BJ (cell line): Measurements from ENCODE around the gene HBD. TPM values are rescaled to one million over a fixed set of nuclear protein-coding genes. Genes with fewer than 3 reads are reported as not detected.

Experiments
- CTCF ChIA-PET: fragments of 350-600 bp; formaldehyde crosslinking; extraction: SDS; loops from one replicate; lab custom pipeline; 2021; ENCODE audit warnings: antibody characterized with exemption, inconsistent platforms; lab: Yijun Ruan, JAX
- POLR2A ChIA-PET: fragments of 300-600 bp; sonication (Branson Sonifier 250); formaldehyde crosslinking; extraction: SDS; loops from one replicate; lab custom pipeline; 2021; ENCODE audit warnings: antibody characterized with exemption; lab: Charles Lee
- DNase-seq: peaks from one replicate; pipeline ENCODE4 v3.0.0-alpha.2; 2011; ENCODE audit warnings: low read depth
- H3K27me3 ChIP-seq: 2 replicates; pipeline ENCODE4 v1.6.0; 2011; ENCODE audit warnings: low read length; ENCODE audit not compliant: control insufficient read depth, insufficient read depth
- H3K36me3 ChIP-seq: 2 replicates; pipeline ENCODE4 v1.5.1; 2011; ENCODE audit warnings: low read length; ENCODE audit not compliant: control insufficient read depth, insufficient read depth
- H3K4me3 ChIP-seq: 2 replicates; pipeline ENCODE4 v1.5.1; 2011; ENCODE audit warnings: low read depth, mild to moderate bottlenecking, control low read depth, low read length
- CTCF ChIP-seq: IDR thresholded peaks from 2 replicates; pipeline ENCODE4 v1.5.1; 2011; ENCODE audit warnings: low read depth, mild to moderate bottlenecking, control low read depth, inconsistent platforms, low read length, moderate library complexity; ENCODE audit not compliant: insufficient read depth
- polyA plus RNA-seq: library from polyadenylated mRNA; depleted of rRNA; stranded (reverse); fragments of >200 nt; gene quantifications from 2 replicates; pipeline ENCODE4 v1.2.3, GENCODE V29; 2011

The HBD gene
- polyA plus RNA-seq, 1 experiment = 1.0 TPM

GRCh38 chr11:5247472-5248192, 13.3 kb upstream of the HBD start:
- ChIA-PET CTCF (interaction anchor here (1.4 kb wide), 1 partner anchor 9 kb away, joined by 3 read pairs; no protein-coding TSS in a partner anchor), POLR2A (no interaction called here)
- Histone ChIP-seq H3K4me3 (no peak overlapping the region), H3K36me3 (no peaks in the 10 kb centered on the region), H3K27me3 (no peaks in the 10 kb centered on the region)
- no peak for DNase-seq
- TF ChIP-seq CTCF = no peak

- ChIA-PET CTCF (interaction anchor here (1.4 kb wide), 1 partner anchor 8 kb away, joined by 3 read pairs; no protein-coding TSS in a partner anchor), POLR2A (no interaction called here)
- Histone ChIP-seq H3K27me3 (no peaks in the 10 kb centered on the region), H3K36me3 (no peaks in the 10 kb centered on the region), H3K4me3 (no peak overlapping the region)
- DNase-seq = no peak
- no peak for TF ChIP-seq CTCF
These were observed 12.6 kb upstream of the HBD start for GRCh38 chr11:5246772-5247471.

GRCh38 chr11:5245155-5245554, 10.9 kb upstream of the HBD start:
- H3K36me3 ChIP-seq = no peaks in the 10 kb centered on the region
- no peak for TF ChIP-seq CTCF
- no peak for DNase-seq
- no peak overlapping the region for H3K4me3 ChIP-seq
- H3K27me3 ChIP-seq = no peaks in the 10 kb centered on the region
- ChIA-PET POLR2A (no interaction called here), CTCF (no interaction called here)

- H3K36me3 ChIP-seq = no peaks in the 10 kb centered on the region
- DNase-seq = no peak
- CTCF ChIA-PET = no interaction called here
- no peak overlapping the region for H3K4me3 ChIP-seq
- POLR2A ChIA-PET = no interaction called here
- no peaks in the 10 kb centered on the region for H3K27me3 ChIP-seq
- TF ChIP-seq CTCF = no peak
These were observed 9.5 kb upstream of the HBD start for GRCh38 chr11:5243816-5244180.

- DNase-seq = no peak
- H3K36me3 ChIP-seq = no peaks in the 10 kb centered on the region
- TF ChIP-seq CTCF = no peak
- ChIA-PET CTCF (no interaction called here), POLR2A (no interaction called here)
- no peak overlapping the region for H3K4me3 ChIP-seq
- no peaks in the 10 kb centered on the region for H3K27me3 ChIP-seq
These were observed 8.9 kb upstream of the HBD start for GRCh38 chr11:5242933-5243815.
